ENCODE measurements around the gene ASXL1. TPM values are rescaled to one million over a fixed set of nuclear protein-coding genes. Genes with fewer than 3 reads are reported as not detected.

The ASXL1 gene
- total and polyA plus RNA-seq, 10 of the 15 experiments (the other 5 are each of a cell fraction or from before 2014, with no cell fraction given) = 11.0 to 87.6 (median 56.8) TPM

- TF ChIP-seq RAD21 (IDR thresholded peaks at IDR 0.05; ENCODE audit: insufficient read depth, low read depth, low read length) (0 out of 2 replicates have a peak, but pooled peaks have one; percentile 7), CREM (IDR thresholded peaks at IDR 0.05; ENCODE audit: low read depth) (peak; percentile 69), ZSCAN29 (IDR thresholded peaks at IDR 0.05) (no peak), TCF7 (IDR thresholded peaks at IDR 0.05; ENCODE audit: borderline replicate concordance) (no peak), ATF3 (IDR thresholded peaks at IDR 0.05; ENCODE audit: borderline replicate concordance, extremely low read depth, low read depth, low read length) (no peak), SP1 (IDR thresholded peaks at IDR 0.05; ENCODE audit: low read depth, low read length) (no peak), KAT2A (conservative IDR thresholded peaks at IDR 0.05; ENCODE audit: control insufficient read depth, low read depth, low read length) (no peak), ZNF274 (IDR thresholded peaks at IDR 0.05; ENCODE audit: insufficient read depth, insufficient read length) (no peak)
These were observed at the start of gene ASXL1 (continued) for GRCh38 chr20:32357869-32358631.

- intact Hi-C loops (cut with micrococcal nuclease; ENCODE audit: unreplicated experiment) (no loop called here), in situ Hi-C loops (cut with MboI) (no loop called here)
- ChIA-PET CTCF (no interaction called here), SMC1A (ENCODE audit: uncharacterized antibody, unreplicated experiment) (no interaction called here), RAD21 (ENCODE audit: unreplicated experiment) (no interaction called here), POLR2A (no interaction called here)
- WGBS (ENCODE audit: insufficient coverage, insufficient replicate concordance, low lambda C conversion rate, missing lambda C conversion rate) = 14% methylated on average over 3 of the region's 3 CpGs
- FAIRE-seq (no peak), DNase-seq (ENCODE audit: low read depth, low spot score) (no peak), ATAC-seq (no peak)
- Histone ChIP-seq H3K36me3 (ENCODE audit: control insufficient read depth in 2 of 2, insufficient read depth in 2 of 2, low read length in 1 of 2) (peaks cover 12 to 32% of the 10 kb centered on the region in 2 experiments), H3K79me2 (ENCODE audit: control insufficient read depth, insufficient read depth, low read length) (peaks cover 3% of the 10 kb centered on the region), H4K20me1 (ENCODE audit: control insufficient read depth, insufficient read depth) (no peaks in the 10 kb centered on the region), H3K9ac (ENCODE audit: control insufficient read depth, insufficient read depth, low read length) (no peak overlapping the region), H3K27ac (ENCODE audit: control insufficient read depth, insufficient read depth) (no peak overlapping the region), H3K4me1 (ENCODE audit: control insufficient read depth, insufficient read depth, low read length) (no peaks in the 10 kb centered on the region), H3K27me3 (replicated peaks in 1 of 2; ENCODE audit: control insufficient read depth in 2 of 2, insufficient read depth in 2 of 2, low read length in 1 of 2) (no peaks in the 10 kb centered on the region), H3K9me3 (replicated peaks; ENCODE audit: control insufficient read depth, insufficient read depth, low read length) (no peaks in the 10 kb centered on the region), H3K4me2 (ENCODE audit: control insufficient read depth, insufficient read depth) (no peak overlapping the region), H2AFZ (ENCODE audit: control insufficient read depth, low read depth, low read length) (no peak overlapping the region), H3K4me3 (no peak overlapping the region)
- no TSS peak for BruUV-seq (replicated peaks)
- TF ChIP-seq ASH2L (IDR thresholded peaks at IDR 0.05; ENCODE audit: borderline replicate concordance, low read depth) (no peak), NFYA (IDR thresholded peaks at IDR 0.05; ENCODE audit: borderline replicate concordance, low read depth, low read length) (no peak), NFYB (IDR thresholded peaks at IDR 0.05; ENCODE audit: insufficient read depth, low read depth, low read length) (no peak), MTA2 (IDR thresholded peaks at IDR 0.05; ENCODE audit: low read depth) (no peak), REST (IDR thresholded peaks at IDR 0.05; ENCODE audit: low read depth, low read length) (no peak), BRCA1 (IDR thresholded peaks at IDR 0.05; ENCODE audit: low read depth, low read length) (no peak), FOS (IDR thresholded peaks at IDR 0.05; ENCODE audit: borderline replicate concordance, extremely low read depth, insufficient read length) (no peak)
These were observed 45.3 kb upstream of the ASXL1 start for GRCh38 chr20:32312718-32313424.
